HCT116 (cell line): ENCODE data around the gene WDHD1. TPM values are rescaled to one million over a fixed set of nuclear protein-coding genes. Genes with fewer than 3 reads are reported as not detected.

Experiments
- ATAC-seq: fragments of 200-7000 bp; cut with Tn5 transposase; 2 replicates; pipeline ENCODE4 v1.9.1; 2020; ENCODE audit warnings: mild to moderate bottlenecking, moderate library complexity
- BruUV-seq: library from RNA; stranded (reverse); fragments of 400-500 nt; replicated peaks from 2 replicates; lab custom pipeline; 2021; lab: Mats Ljungman, UMichigan
- CTCF ChIA-PET: fragments of 300-600 bp; sonication (Branson Sonifier 250); formaldehyde crosslinking; loops from one replicate; lab custom pipeline; 2021; ENCODE audit warnings: antibody characterized with exemption; lab: Charles Lee
- POLR2A ChIA-PET: fragments of 300-600, 350-600 bp; sonication (Branson Sonifier 250); formaldehyde crosslinking; loops from one replicate; lab custom pipeline; 2021; ENCODE audit warnings: antibody characterized with exemption; lab: Charles Lee
- RAD21 ChIA-PET, 2 experiments: fragments of 300-600 bp; sonication (Branson Sonifier 250); formaldehyde crosslinking; loops; one replicate each; lab custom pipeline; 2023; ENCODE audit warnings: low total read pairs in 2 of 2; ENCODE audit not compliant: uncharacterized antibody in 2 of 2, unreplicated experiment in 2 of 2, low non-redundant PET in 1 of 2; lab: Charles Lee
- DNase-seq: peaks from one replicate; pipeline ENCODE4 v3.0.0-alpha.2; 2010; ENCODE audit warnings: low read depth, low spot score
- H2AFZ ChIP-seq: fragments of 200-600 bp; shearing (Covaris generic), sonication (generic); 2 replicates; pipeline ENCODE4 v1.6.1; 2017; ENCODE audit warnings: low read depth, mixed run types, mixed read lengths, antibody characterized with exemption, low read length; ENCODE audit not compliant: poor library complexity, severe bottlenecking
- H3K27ac ChIP-seq: 2 replicates; pipeline ENCODE4 v1.5.1; 2012; ENCODE audit warnings: low read depth, low read length
- H3K27me3 ChIP-seq: fragments of 200-600 bp; sonication (generic); 2 replicates; pipeline ENCODE4 v1.6.1; 2016; ENCODE audit warnings: mixed run types, low read length, mixed read lengths; ENCODE audit not compliant: insufficient read depth
- H3K36me3 ChIP-seq, 2 experiments: fragments of 200-500 bp in 1 of 2; fragments of 200-600 bp in 1 of 2; sonication (Bioruptor generic) in 1 of 2; sonication (generic) in 1 of 2; 2 replicates each; pipeline versions ENCODE4 v1.5.1 to v1.6.1; 2014 to 2016; ENCODE audit warnings: low read length in 2 of 2, inconsistent platforms in 1 of 2, mixed read lengths in 1 of 2, mixed run types in 1 of 2; ENCODE audit not compliant: insufficient read depth in 2 of 2, control insufficient read depth in 1 of 2
- H3K4me1 ChIP-seq, 2 experiments: fragments of 200-600 bp in 1 of 2; sonication (generic) in 1 of 2; 2 replicates each; pipeline versions ENCODE4 v1.5.1 to v1.6.1; 2012 to 2017; ENCODE audit warnings: low read length in 2 of 2, inconsistent platforms in 1 of 2, mild to moderate bottlenecking in 1 of 2, mixed read lengths in 1 of 2, mixed run types in 1 of 2, moderate library complexity in 1 of 2; ENCODE audit not compliant: insufficient read depth in 2 of 2, control insufficient read depth in 1 of 2
- H3K4me2 ChIP-seq: fragments of 200-600 bp; sonication (generic); 2 replicates; pipeline ENCODE4 v1.6.1; 2017; ENCODE audit warnings: mixed run types, low read length, mixed read lengths
- H3K4me3 ChIP-seq, 2 experiments: fragments of 200-600 bp in 1 of 2; sonication (generic) in 1 of 2; replicated peaks in 1 of 2; 2 replicates each; pipeline ENCODE4 v1.5.1; 2011 to 2016; ENCODE audit warnings: low read length in 2 of 2, control low read depth in 1 of 2, low read depth in 1 of 2, mild to moderate bottlenecking in 1 of 2, mixed read lengths in 1 of 2, mixed run types in 1 of 2
- H3K79me2 ChIP-seq: fragments of 200-600 bp; sonication (generic); 2 replicates; pipeline ENCODE4 v1.6.1; 2017; ENCODE audit warnings: mild to moderate bottlenecking, mixed run types, low read length, moderate library complexity, mixed read lengths; ENCODE audit not compliant: insufficient read depth
- H3K9ac ChIP-seq: fragments of 200-600 bp; sonication (generic); 2 replicates; pipeline ENCODE4 v1.6.1; 2016; ENCODE audit warnings: low read length, mixed read lengths
- H3K9me2 ChIP-seq: fragments of 200-600 bp; sonication (generic), shearing (Covaris generic); 2 replicates; pipeline ENCODE4 v1.6.1; 2017; ENCODE audit warnings: mixed run types, mild to moderate bottlenecking, moderate library complexity; ENCODE audit not compliant: insufficient read depth
- H3K9me3 ChIP-seq, 2 experiments: fragments of 200-500 bp in 1 of 2; fragments of 200-600 bp in 1 of 2; sonication (Bioruptor generic) in 1 of 2; sonication (generic) in 1 of 2; 2 replicates each; pipeline ENCODE4 v1.6.1; 2014 to 2017; ENCODE audit warnings: low read length in 2 of 2, mixed read lengths in 2 of 2, inconsistent platforms in 1 of 2, low read depth in 1 of 2, mild to moderate bottlenecking in 1 of 2, mixed run types in 1 of 2, moderate library complexity in 1 of 2; ENCODE audit not compliant: control insufficient read depth in 1 of 2, insufficient read depth in 1 of 2
- H4K20me1 ChIP-seq: fragments of 200-600 bp; sonication (generic), shearing (Covaris generic); 2 replicates; pipeline ENCODE4 v1.6.1; 2017; ENCODE audit warnings: mixed run types, mild to moderate bottlenecking, moderate library complexity; ENCODE audit not compliant: insufficient read depth
- CBX3 ChIP-seq: IDR thresholded peaks from 2 replicates; pipeline ENCODE4 v1.6.1; 2012; ENCODE audit warnings: low read depth
- CTCF ChIP-seq, 3 experiments: fragments of 200-600 bp in 1 of 3; sonication (generic) in 1 of 3; IDR thresholded peaks in 2 of 3; conservative IDR thresholded peaks in 1 of 3; 2 replicates each; pipeline ENCODE4 v1.5.1; 2012 to 2017; ENCODE audit warnings: low read depth in 2 of 3, low read length in 2 of 3, antibody characterized with exemption in 1 of 3, borderline replicate concordance in 1 of 3, control low read depth in 1 of 3, mild to moderate bottlenecking in 1 of 3, mixed read lengths in 1 of 3, mixed run types in 1 of 3, moderate library complexity in 1 of 3; ENCODE audit not compliant: insufficient read depth in 1 of 3
- EGR1 ChIP-seq: IDR thresholded peaks from 2 replicates; pipeline ENCODE4 v1.6.1; 2012; ENCODE audit warnings: low read depth
- POLR2AphosphoS5 ChIP-seq: IDR thresholded peaks from 2 replicates; pipeline ENCODE4 v1.6.1; 2011; ENCODE audit warnings: mild to moderate bottlenecking, low read depth, low read length, moderate library complexity
- REST ChIP-seq: IDR thresholded peaks from 2 replicates; pipeline ENCODE4 v1.6.1; 2012; ENCODE audit warnings: low read depth
- SIN3A ChIP-seq: IDR thresholded peaks from 2 replicates; pipeline ENCODE4 v1.6.1; 2012; ENCODE audit warnings: low read depth
- TCF7L2 ChIP-seq: IDR thresholded peaks from 2 replicates; pipeline ENCODE4 v1.7.0; 2011; ENCODE audit warnings: borderline replicate concordance, inconsistent platforms; ENCODE audit not compliant: insufficient read depth, insufficient read length; ENCODE audit errors: extremely low read depth
- YY1 ChIP-seq: IDR thresholded peaks from 2 replicates; pipeline ENCODE4 v1.6.1; 2011; ENCODE audit warnings: low read length, low read depth, moderate library complexity, mild to moderate bottlenecking; ENCODE audit not compliant: insufficient replicate concordance; ENCODE audit errors: extremely low read depth
- ZBTB33 ChIP-seq: IDR thresholded peaks from 2 replicates; pipeline ENCODE4 v1.6.1; 2011; ENCODE audit warnings: mild to moderate bottlenecking, low read length, moderate library complexity; ENCODE audit not compliant: insufficient replicate concordance; ENCODE audit errors: extremely low read depth
- intact Hi-C: fragments of 100-400 bp; cut with micrococcal nuclease; formaldehyde crosslinking; loops from 2 replicates; pipeline ENCODE4 v1.10.0; 2022
- total RNA-seq: library from RNA; stranded (reverse); gene quantifications from one replicate; pipeline ENCODE4 v1.2.1, GENCODE V29; 2021; ENCODE audit not compliant: unreplicated experiment

Gene WDHD1
- total RNA-seq, 1 experiment from 2014 or later: 44.3 TPM

- ChIA-PET CTCF (no interaction called here), POLR2A (no interaction called here), RAD21 (no interaction called here)
- H2AFZ ChIP-seq: no peak overlapping the region
- no peak overlapping the region for H3K9ac ChIP-seq
- H4K20me1 ChIP-seq: no peaks in the 10 kb centered on the region
- no peak for DNase-seq
- BruUV-seq: no TSS peak
- peaks cover under 1 to 3% of the 10 kb centered on the region in 2 experiments; a peak in 2 of 4 replicates for H3K4me1 ChIP-seq
- no peaks in the 10 kb centered on the region for H3K27me3 ChIP-seq
- H3K9me2 ChIP-seq: no peaks in the 10 kb centered on the region
- intact Hi-C loops: no loop called here
- no peaks in the 10 kb centered on the region for H3K79me2 ChIP-seq
- no peak for ATAC-seq
- no peaks in the 10 kb centered on the region for H3K9me3 ChIP-seq
- TF ChIP-seq EGR1: no peak
- no peak for TF ChIP-seq TCF7L2
- no peak for TF ChIP-seq CTCF (IDR thresholded peaks at IDR 0.05 in 2 of 3, conservative IDR thresholded peaks at IDR 0.05 in 1 of 3; ENCODE audit: borderline replicate concordance in 1 of 3, insufficient read depth in 1 of 3, low read depth in 2 of 3, low read length in 2 of 3)
- no peak for TF ChIP-seq REST
- no peak for TF ChIP-seq SIN3A
- no peak for TF ChIP-seq ZBTB33
- TF ChIP-seq CBX3: no peak
- TF ChIP-seq YY1: no peak
- TF ChIP-seq POLR2AphosphoS5: no peak
- H3K4me2 ChIP-seq: no peak overlapping the region
- H3K4me3 ChIP-seq: no peak overlapping the region
- no peaks in the 10 kb centered on the region for H3K36me3 ChIP-seq
- no peak overlapping the region for H3K27ac ChIP-seq
Observed at GRCh38 chr14:54895683-54896082, 131.2 kb downstream of the WDHD1 start.
